Activated naive CD4-positive, alpha-beta T cell treated with Interleukin-2 at 50 U/mL for 16 hours (primary cell): ENCODE measurements around the gene SPATS2L.

ENCODE experiments used
- DNase-seq: peaks from one replicate; pipeline ENCODE4 v3.0.0-alpha.2; 2020

The SPATS2L gene, protein sequence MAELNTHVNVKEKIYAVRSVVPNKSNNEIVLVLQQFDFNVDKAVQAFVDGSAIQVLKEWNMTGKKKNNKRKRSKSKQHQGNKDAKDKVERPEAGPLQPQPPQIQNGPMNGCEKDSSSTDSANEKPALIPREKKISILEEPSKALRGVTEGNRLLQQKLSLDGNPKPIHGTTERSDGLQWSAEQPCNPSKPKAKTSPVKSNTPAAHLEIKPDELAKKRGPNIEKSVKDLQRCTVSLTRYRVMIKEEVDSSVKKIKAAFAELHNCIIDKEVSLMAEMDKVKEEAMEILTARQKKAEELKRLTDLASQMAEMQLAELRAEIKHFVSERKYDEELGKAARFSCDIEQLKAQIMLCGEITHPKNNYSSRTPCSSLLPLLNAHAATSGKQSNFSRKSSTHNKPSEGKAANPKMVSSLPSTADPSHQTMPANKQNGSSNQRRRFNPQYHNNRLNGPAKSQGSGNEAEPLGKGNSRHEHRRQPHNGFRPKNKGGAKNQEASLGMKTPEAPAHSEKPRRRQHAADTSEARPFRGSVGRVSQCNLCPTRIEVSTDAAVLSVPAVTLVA

DNA sequence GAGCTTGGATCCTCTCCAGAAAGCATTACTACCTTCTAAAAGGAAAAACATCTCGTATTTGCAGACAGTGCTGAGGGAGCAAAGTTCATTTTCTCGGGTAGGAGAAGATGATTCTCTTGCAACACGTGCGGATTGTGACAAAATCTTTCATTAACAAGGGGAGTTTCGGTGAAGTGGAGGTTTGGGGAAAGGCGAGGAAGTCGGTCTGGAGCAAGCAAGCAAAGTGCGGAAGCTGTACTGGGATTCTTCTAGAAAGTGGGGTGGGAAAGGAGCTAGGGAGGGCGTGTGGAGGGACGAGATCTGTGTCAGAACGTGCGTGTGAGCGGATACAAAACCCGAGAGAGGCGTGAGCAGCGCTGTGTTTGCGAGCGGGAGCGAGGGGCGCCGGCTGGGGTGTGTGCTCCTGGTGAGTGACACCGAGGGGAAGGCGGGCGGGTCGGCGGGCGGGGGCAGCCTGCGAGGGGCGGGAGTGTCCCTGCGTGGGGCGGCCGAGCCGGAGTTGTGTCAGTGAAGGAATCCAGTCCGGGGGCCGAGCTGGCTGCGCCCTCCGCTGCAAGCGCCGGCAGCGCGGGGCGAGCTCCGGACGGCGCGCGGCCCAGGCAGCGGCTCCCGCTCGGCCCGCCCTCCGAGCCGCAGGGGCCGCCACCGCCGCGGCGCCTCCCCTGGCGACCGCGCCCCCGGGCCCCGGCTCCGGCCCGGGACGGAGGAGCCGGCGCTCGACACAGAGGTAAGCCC is at the start of gene SPATS2L:
TSS of gene SPATS2L (plus strand) at position 498 of the 735 bp plus-strand sequence. CDS start 82,552 bp downstream, outside the sequence.
- peak; percentile 59 for DNase-seq

DNA sequence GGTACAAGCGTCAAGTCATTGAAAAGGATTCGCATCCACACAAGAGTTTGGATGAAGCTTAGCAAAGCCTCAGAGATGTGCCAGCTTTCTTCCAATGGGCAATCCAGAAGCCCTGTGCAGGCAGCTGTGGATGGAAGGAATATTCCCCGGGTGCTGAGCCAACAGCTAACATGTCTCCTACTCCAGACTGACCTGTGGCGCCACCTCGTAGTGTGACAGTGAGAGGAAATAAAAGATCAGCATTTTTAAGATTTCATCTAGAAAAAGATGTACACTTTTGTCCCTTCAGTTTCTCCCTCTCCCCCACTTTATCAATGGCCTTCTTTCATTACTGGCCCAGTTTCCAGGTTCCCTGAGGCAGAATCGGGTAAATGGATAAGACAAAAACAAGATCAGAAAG is 48.9 kb upstream of the SPATS2L start:
- no peak for DNase-seq

DNA sequence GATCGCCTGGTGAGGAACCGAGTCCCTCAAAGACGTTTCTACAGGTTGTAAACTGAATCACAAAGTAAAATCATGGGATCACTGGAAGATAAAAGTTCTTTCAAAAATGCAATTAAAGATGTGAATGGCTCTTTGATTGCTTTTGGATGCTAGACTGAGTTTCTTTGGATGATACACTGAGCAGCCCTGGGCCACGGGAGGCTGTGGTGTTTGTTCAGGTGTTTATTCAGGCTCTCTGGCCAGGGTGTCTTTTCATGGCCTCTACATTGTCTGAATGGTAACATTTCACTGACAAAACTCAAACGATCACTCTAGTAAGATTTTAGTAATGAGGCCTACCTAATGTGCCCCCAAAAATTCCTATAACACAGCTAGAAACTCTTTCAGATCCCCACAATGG is 48.4 kb upstream of the SPATS2L start:
- no peak for DNase-seq

DNA sequence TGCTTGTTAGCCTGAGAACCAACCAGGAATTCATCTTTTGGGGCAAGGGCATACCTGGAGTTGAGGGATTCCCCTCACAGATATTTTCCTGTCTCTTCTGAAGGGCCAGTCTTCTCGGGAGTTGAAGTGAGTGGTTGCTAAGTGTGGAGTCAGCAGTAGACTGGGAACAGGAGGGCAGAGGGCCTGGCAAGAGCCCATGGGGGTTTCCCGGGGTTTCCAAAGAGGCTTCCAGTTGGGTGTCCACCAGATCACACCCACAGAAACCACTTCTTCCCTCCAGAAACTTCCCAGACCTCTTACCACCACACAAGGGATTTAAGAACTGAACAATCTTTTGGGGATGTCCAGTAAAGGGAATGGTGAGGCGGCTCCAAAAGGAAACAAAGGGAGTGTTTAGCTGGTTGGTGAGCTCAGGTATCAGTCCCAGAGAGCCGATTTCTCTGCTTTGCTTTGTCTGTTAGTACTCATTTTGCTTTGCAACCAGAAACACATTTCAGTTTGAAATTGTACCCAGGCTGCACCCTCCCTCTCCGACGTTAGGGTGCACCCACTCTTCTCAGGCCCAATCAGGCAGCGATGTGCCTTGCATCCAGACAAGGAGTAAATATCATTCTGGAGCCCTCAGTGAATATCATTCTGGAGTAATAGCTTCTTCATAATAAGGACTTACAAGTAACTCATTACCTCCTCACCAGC is 47.5 kb upstream of the SPATS2L start:
- DNase-seq, result no peak

DNA sequence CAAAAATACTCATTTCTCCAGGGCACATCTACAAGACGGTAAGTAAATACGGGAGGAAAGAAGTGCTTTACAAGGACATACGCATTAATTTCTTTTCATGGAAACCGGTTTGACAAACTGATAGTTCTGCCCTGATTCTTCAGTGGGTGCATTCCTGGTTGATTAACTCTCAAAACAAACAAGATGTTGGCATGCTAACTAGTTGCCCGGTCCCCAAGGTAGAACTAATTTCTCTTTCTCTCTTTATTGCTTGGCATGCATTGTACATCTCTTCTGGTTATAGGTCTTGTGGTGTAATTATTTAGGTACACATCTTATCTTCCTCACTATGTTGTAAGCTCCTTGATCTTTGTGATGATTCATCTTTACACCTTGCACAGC is 46.9 kb upstream of the SPATS2L start:
- no peak for DNase-seq

DNA sequence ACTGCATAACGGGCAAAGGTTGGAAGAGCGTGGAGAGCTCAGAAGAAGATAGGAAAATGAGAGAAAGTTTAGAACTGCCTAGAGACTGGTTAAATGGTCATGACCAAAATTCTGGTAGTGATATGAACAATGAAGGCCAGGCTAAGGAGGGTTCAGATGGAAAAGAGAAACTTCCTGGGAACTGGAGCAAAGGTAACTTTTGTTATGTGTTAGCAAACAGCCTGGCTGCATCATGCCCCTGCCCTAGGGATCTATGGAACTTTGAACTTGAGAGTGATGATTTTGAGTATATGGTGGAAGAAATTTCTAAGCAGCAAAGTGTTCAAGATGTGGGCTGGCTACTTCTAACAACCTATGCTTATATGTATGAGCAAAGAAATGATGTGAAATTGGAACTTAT is 44.4 kb upstream of the SPATS2L start:
- no peak for DNase-seq

DNA sequence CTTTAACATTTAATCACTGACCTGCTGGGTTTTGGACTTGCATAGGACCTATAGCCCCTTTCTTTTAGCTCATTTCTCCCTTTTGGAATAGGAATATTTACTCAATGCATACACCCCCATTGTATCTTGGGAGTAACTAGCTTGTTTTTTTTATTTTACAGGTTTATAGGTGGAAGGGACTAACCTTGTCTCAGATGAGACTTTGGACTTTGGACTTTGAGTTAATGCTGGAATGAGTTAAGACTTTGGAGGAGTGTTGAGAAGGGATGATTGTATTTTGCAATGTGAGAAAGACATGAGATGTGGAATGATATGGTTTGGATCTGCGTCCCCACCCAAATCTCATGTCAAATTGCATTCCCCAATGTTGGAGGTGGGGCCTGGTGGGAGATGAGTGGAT is 43.2 kb upstream of the SPATS2L start:
- DNase-seq, result no peak

DNA sequence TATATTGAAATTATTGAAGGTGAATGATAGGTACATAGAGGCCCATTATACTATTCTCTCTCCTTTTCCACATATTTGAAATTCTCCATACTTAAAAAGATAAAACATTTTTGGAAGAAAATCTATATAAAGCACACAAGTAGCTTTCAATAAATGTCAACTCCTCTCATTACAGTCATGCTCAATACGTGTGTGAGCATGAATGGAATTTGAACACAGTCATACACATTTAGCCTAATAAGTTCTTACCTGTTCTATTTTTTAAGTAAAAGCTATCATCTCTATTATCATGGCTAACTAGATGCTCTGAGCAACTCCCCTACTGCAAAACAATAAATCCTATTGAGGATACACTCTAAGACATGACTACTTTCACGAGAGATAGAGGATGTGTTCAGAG is 41.9 kb upstream of the SPATS2L start:
- no peak for DNase-seq

DNA sequence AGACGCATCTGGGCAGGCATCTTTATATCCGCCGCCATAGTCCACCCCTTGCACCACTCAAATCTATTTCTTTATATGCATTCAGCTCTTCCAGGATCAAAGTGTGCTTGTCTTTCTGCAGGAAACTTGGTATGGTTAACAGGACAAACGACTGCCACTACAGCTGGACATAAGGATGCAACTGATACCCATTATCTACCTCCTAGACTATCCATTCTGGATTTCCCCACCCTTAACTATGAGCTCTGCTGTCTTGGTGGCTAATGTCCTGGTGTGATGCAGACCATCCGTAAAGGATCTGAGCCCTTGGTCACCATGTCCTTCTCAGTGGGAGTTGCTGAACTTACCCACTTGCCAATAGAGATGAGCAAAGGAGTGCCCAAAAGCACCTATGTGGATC is 40.1 kb upstream of the SPATS2L start:
- no peak for DNase-seq

DNA sequence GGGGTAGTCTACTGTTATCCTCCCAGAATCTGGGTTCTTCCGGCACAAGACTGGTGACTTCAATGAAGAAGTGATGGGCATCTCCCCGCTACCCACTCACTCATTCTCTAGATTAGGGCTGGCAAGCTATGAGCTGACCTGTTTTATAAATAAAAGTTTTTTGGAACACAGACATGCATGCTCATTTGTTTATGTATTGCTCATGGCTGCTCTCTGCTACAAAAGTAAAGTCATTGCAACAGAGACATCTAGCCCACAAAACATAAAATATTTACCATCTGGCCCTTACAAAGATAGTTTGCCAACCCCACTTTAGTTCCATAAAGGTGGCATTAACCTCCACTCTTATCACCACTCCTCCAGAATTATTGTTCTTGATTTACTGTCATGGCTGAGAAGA is 39.1 kb upstream of the SPATS2L start:
- no peak for DNase-seq

DNA sequence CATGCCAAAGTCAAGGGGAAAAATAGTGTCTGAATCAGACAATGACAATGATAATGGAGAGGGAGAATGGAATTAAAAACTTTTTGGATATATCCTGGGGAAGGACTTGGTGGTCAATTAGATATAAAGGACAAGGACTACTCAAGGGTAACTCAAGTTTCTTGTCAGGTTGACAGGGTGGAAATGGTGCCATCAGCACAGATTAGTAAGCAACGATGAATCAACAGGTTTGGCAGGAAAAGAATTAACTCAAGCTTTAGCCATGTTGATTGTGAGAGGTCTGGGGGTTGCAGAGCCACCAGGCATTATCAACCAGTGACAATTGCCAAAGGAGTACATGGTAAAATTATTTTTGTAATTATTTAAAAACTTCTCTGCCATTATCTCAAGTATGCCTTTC is 35.8 kb upstream of the SPATS2L start:
- DNase-seq, result no peak

DNA sequence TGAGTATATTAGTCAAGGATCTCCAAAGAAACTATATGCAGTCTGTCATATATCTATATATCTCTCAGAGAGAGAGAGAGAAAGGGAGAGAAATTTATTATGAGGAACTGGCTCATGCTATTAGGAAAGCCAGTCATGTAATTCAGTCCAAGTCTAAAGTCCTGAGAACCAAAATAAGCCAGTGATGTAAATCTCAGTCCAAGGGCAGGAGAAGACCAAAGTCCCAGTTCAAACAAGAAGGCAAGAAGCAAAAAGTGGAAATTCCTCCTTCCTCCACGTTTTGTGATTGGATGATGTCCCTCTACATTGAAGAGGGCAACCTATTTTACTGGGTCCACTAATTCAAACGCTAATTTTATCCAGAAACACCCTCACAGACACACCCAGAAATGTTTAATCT is 34.2 kb upstream of the SPATS2L start:
- no peak for DNase-seq

DNA sequence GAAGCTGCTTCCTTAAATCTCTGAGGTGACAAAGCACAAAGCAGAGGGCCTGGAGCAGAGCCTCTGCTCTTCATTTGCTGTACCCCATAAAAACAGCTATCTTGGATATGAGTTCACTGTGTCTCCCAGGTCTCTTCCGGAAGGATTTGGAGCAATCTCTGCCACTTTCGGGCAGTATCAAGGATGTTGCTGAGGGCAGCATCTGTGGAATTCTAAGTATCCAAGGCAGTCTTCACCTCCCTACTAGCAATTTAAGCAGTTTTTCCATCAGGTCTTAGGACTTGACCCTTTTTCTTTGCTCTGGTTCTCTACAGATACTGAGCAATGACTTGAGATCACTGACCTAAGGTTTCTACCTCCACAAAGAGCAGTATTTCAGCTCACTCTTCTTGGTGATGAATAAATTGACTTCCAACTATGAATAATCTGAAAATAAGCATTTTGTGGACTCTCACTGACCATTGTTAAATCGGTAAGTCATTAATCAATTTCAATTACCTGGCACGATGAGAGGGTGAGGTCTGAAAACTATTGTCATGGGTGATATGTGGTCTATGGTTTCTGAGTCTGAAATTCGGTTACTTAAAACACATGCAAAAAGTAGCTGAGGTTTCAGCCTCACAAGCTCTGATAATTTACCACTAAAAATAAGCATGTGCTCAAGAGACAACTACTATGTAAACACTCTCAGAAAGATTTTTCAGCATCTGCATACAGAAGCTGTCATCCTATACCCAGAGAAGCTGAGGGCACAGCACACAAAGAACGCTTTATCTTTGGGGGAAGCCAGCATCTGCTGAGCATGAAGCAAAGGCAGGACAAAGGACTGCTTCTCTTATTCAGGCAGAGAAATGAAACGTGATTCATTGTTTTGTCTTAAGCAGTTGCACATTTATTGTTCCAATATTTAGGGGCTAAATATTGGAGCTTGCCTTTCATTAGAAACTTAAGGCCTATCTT is 32.1 kb upstream of the SPATS2L start:
- DNase-seq, result no peak

DNA sequence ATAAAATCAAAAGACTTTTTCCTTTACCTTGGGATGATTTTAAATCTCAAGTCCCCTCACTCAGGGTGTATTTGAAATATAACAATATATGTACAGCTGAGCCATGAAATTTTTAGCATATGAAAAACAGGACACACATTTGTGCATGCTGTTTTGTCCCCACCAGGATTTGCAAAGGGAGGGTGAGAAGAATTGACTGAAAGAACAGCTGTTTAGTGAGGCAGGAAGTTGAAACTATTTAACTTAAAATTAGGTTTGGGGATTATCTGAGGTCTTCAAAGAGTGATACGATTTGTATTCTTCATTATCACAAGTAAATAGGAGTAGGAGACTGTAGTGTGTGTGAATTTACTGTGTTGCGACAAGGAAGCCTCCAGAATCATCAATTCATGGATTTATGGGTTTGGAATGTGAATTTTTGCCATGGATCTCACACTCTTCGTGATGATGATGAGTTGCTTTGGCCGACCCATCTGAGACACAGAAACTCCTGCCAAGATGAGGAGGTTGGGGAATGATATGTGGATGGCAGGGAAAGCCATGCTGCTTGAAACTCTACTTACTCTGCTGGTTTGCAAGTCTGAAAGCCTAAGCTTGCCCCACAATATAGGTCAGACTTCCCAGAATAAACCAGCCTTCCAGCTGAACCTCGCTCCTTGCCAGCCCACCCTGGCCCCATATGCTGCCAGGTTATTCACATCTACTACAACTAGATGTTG is 31.0 kb upstream of the SPATS2L start:
- DNase-seq, result no peak

DNA sequence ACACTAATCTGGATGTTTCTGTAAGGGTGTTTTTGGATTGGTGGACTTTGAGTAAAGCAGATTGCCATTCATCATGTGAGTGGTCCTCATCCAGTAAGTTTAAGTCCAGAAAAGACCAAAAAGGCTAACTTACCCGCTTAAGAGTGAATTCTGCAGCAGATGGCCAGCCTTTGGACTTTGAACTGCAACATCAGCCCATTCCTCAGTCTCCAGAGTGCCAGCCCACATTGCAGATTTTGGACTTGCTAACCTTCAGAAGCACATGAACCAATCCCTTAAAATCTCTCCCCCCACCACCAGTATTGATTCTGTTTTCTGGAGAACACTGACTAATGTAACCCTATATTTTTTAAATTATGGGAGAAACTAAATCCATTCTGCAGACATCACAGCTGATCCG is 30.0 kb upstream of the SPATS2L start:
- no peak for DNase-seq

DNA sequence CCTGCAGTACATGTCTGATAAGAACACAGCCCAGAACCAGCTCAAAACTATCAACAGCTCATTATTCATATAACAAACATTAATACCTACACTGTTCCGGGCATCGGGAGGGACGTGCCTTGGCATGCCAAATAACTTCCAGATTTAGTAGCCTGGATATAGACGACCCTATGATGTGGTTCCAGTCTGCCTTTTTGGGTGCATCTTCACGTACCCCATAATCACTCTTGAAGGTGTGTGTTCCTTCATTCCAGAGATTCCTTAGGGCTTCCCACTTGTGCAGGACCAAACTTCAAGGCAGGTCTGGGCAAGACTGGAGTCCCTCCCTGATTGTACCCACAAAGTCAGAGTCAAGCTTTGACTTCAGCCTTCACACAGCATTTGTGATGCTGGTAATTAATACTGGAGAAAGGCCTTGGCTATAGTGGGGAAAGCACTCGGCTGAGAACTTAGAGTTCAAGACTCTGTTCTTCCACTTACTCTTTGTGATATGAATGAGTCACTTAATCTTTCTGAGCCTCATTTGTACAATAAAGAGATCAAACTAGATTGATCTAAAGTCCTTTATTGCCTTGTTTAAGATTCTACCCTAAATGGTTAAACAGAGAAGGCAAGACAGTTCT is 27.7 kb upstream of the SPATS2L start:
- no peak for DNase-seq

DNA sequence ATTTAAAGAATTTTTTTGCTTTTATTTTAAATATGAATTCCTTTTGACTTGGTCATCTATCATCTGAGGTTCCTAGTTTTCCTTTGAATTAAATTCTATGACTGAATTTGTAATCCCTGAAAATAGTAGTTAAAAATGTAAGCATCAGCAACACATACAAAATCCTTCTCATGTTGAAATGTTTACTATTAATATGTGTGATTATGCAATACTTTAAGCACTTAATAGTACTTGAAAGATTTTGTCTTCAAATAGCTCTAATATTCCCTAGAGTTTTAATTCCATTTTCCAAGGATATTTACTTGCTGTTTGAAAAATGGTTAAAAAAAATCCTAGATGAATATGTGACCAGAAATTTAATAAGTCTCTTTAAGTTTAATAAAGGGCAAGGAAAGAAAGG is 26.6 kb upstream of the SPATS2L start:
- DNase-seq, result no peak

DNA sequence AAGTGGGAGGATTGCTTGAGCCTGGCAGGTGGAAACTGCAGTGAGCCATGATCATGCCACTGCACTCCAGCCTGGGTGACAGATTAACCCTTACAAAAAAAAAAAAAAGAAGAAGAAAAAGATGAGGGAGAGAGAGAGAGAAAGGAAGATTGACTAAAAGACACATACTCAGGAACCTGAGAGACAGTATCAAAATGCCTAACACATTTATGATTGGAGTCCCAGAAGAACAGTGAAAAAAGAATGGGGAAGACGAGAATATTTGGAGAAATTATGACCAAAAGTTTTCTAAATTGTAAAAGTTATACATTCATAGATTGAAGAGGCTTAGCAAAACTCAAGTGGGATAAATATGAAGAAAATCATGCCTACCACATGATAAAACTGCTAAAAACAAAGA is 19.9 kb upstream of the SPATS2L start:
- DNase-seq, result no peak

DNA sequence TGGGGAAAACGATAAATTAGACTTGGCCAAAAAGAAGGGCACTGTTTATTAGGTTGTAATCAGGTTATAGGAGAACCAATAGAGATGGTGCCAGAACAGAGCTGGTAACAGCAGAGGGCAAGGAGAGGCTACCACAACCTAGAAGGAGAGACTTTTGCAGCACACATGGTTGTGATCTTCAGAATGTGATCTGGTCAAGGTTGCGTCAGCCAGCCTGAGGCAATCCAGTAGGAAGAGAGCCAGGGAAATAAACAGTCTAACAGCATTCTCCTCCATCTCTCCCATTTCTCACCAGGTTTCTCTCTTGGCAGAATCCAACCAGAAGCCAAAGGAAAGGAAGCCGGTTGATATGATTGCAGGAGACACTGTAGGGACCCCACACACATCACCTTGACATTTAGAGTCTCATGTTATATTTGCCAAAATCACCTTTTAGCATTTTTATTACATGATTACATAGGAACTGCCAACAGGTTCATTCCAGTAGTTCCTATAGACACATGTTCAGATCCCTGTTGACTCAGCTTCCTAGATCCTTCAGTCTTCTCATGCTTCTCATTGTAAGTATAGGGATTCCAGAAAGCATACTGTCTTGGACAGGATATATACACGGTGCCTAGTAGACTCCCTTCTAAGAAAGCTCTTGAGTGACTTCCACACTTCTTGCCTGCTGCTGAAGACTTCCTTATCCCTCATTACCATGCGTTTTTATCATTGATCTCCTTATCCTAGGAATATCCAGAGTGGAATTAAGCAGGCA is 17.6 kb upstream of the SPATS2L start:
- no peak for DNase-seq

DNA sequence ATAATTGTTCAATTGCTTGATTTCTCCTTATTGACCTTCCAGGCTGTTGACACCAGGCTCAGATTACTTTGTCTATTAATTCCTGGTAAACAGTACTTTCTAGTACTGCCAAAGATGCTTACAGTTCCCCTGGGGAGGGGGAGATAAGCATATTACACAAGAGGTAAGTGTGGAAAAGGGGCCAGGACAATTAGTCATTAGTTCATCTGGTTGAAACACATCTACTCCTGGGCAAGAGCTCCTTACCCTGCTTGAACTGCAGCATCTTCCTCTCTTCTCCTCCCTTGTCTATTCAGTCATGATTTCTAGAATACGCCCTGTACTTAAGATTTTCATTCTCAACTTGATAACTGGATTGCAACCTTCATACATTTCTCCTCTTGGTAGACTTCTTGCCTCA is 10.4 kb upstream of the SPATS2L start:
- no peak for DNase-seq
